IMR-90 (cell line): ENCODE results near the gene GNG7. TPM values are rescaled to one million over a fixed set of nuclear protein-coding genes. Genes with fewer than 3 reads are reported as not detected.

Source experiments
- ATAC-seq: fragments of 200-7000 bp; cut with Tn5 transposase; 2 replicates; pipeline ENCODE4 v1.9.1; 2020; ENCODE audit warnings: low read depth, mild to moderate bottlenecking, moderate library complexity
- BruUV-seq: library from RNA; stranded (reverse); fragments of 400-500 nt; replicated peaks from 2 replicates; lab custom pipeline; 2021; lab: Mats Ljungman, UMichigan
- CTCF ChIA-PET: fragments of 300-600 bp; formaldehyde crosslinking; extraction: SDS; loops from one replicate; lab custom pipeline; 2021; ENCODE audit warnings: antibody characterized with exemption; lab: Yijun Ruan, JAX
- POLR2A ChIA-PET: fragments of 300-600 bp; sonication (Branson Sonifier 250); formaldehyde crosslinking; loops from one replicate; lab custom pipeline; 2022; ENCODE audit warnings: antibody characterized with exemption; ENCODE audit not compliant: unreplicated experiment; lab: Charles Lee
- DNase-seq: peaks from one replicate; pipeline ENCODE4 v3.0.0; 2013
- H2AFZ ChIP-seq: replicated peaks from 2 replicates; pipeline ENCODE3; 2013; ENCODE audit warnings: low read length, mild to moderate bottlenecking; ENCODE audit not compliant: poor library complexity
- H2AK5ac ChIP-seq: 2 replicates; pipeline ENCODE4 v1.6.1; 2013; ENCODE audit warnings: low read depth, low read length, inconsistent platforms
- H2AK9ac ChIP-seq: replicated peaks from 2 replicates; pipeline ENCODE3; 2013; ENCODE audit warnings: mild to moderate bottlenecking, low read depth, low read length, moderate library complexity; ENCODE audit not compliant: poor library complexity
- H2BK120ac ChIP-seq: 2 replicates; pipeline ENCODE4 v1.6.1; 2013; ENCODE audit warnings: low read depth, low read length, inconsistent platforms
- H2BK15ac ChIP-seq: 3 replicates; pipeline ENCODE4 v1.6.1; 2013; ENCODE audit warnings: low read depth, low read length, inconsistent platforms
- H2BK20ac ChIP-seq: 2 replicates; pipeline ENCODE4 v1.6.1; 2013; ENCODE audit warnings: low read depth, mild to moderate bottlenecking, inconsistent platforms, low read length, moderate library complexity
- H2BK5ac ChIP-seq: 2 replicates; pipeline ENCODE4 v1.6.1; 2013; ENCODE audit warnings: mild to moderate bottlenecking, low read depth, low read length, inconsistent platforms; ENCODE audit not compliant: poor library complexity, severe bottlenecking
- H3K14ac ChIP-seq: replicated peaks from 2 replicates; pipeline ENCODE4 v1.6.1; 2013; ENCODE audit warnings: low read depth, low read length, inconsistent platforms
- H3K18ac ChIP-seq: 2 replicates; pipeline ENCODE4 v1.6.1; 2013; ENCODE audit warnings: low read depth, low read length, control low read depth
- H3K23ac ChIP-seq: 2 replicates; pipeline ENCODE4 v1.6.1; 2013; ENCODE audit warnings: low read depth, low read length, inconsistent platforms
- H3K27ac ChIP-seq: 2 replicates; pipeline ENCODE4 v1.5.1; 2013; ENCODE audit warnings: mild to moderate bottlenecking, control low read depth, low read length; ENCODE audit not compliant: insufficient read depth
- H3K27me3 ChIP-seq: 2 replicates; pipeline ENCODE4 v1.6.1; 2013; ENCODE audit warnings: low read length; ENCODE audit not compliant: control insufficient read depth, insufficient read depth
- H3K36me3 ChIP-seq: 2 replicates; pipeline ENCODE4 v1.6.1; 2013; ENCODE audit warnings: low read length, mixed read lengths; ENCODE audit not compliant: control insufficient read depth, insufficient read depth
- H3K4ac ChIP-seq: 2 replicates; pipeline ENCODE4 v1.6.1; 2013; ENCODE audit warnings: low read depth, low read length, inconsistent platforms
- H3K4me1 ChIP-seq: 2 replicates; pipeline ENCODE4 v1.6.1; 2013; ENCODE audit warnings: low read length, mixed read lengths; ENCODE audit not compliant: control insufficient read depth, insufficient read depth
- H3K4me2 ChIP-seq: 2 replicates; pipeline ENCODE4 v1.6.1; 2013; ENCODE audit warnings: low read depth, mild to moderate bottlenecking, control low read depth, low read length, moderate library complexity
- H3K4me3 ChIP-seq: 2 replicates; pipeline ENCODE4 v1.5.1; 2013; ENCODE audit warnings: low read depth, mild to moderate bottlenecking, control low read depth, low read length, moderate library complexity; ENCODE audit not compliant: insufficient read depth
- H3K56ac ChIP-seq: 2 replicates; pipeline ENCODE4 v1.6.1; 2013; ENCODE audit warnings: low read length, inconsistent platforms; ENCODE audit not compliant: insufficient read depth; ENCODE audit errors: extremely low read depth
- H3K79me1 ChIP-seq, 2 experiments: 2 replicates each; pipeline ENCODE4 v1.6.1; 2013; ENCODE audit warnings: low read length in 2 of 2, inconsistent platforms in 1 of 2, low read depth in 1 of 2
- H3K9ac ChIP-seq: 2 replicates; pipeline ENCODE4 v1.6.1; 2013; ENCODE audit warnings: low read depth, low read length, control low read depth
- H3K9me1 ChIP-seq: 2 replicates; pipeline ENCODE4 v1.6.1; 2013; ENCODE audit warnings: low read length, inconsistent platforms; ENCODE audit not compliant: insufficient read depth
- H3K9me3 ChIP-seq: 2 replicates; pipeline ENCODE4 v1.6.1; 2013; ENCODE audit warnings: low read length; ENCODE audit not compliant: control insufficient read depth, insufficient read depth
- H4K20me1 ChIP-seq: 2 replicates; pipeline ENCODE4 v1.6.1; 2013; ENCODE audit warnings: low read length, inconsistent platforms; ENCODE audit not compliant: insufficient read depth
- H4K5ac ChIP-seq: 2 replicates; pipeline ENCODE4 v1.6.1; 2013; ENCODE audit warnings: mild to moderate bottlenecking, low read depth, low read length, control low read depth
- H4K8ac ChIP-seq, 2 experiments: 2 replicates each; pipeline ENCODE4 v1.6.1; 2013; ENCODE audit warnings: low read depth in 2 of 2, low read length in 2 of 2, control low read depth in 1 of 2, inconsistent platforms in 1 of 2
- H4K91ac ChIP-seq: 2 replicates; pipeline ENCODE4 v1.6.1; 2013; ENCODE audit warnings: low read depth, low read length, inconsistent platforms; ENCODE audit not compliant: insufficient read depth
- BHLHE40 ChIP-seq: fragments of 150-350 bp; IDR thresholded peaks from 2 replicates; pipeline ENCODE4 v1.6.1; 2016; ENCODE audit warnings: mild to moderate bottlenecking, low read depth, low read length
- CEBPB ChIP-seq: IDR thresholded peaks from 2 replicates; pipeline ENCODE4 v1.6.1; 2012; ENCODE audit warnings: low read depth, low read length, improper control_type of control experiment
- CHD1 ChIP-seq: IDR thresholded peaks from 2 replicates; pipeline ENCODE4 v1.6.1; 2012; ENCODE audit warnings: low read depth, low read length, improper control_type of control experiment
- ELK1 ChIP-seq: fragments of 150-350 bp; IDR thresholded peaks from 2 replicates; pipeline ENCODE4 v1.6.1; 2016; ENCODE audit warnings: low read depth, mild to moderate bottlenecking, low read length, moderate library complexity, borderline replicate concordance
- FOS ChIP-seq: fragments of 150-350 bp; IDR thresholded peaks from 2 replicates; pipeline ENCODE4 v1.6.1; 2016; ENCODE audit warnings: low read depth, low read length
- MAFK ChIP-seq: IDR thresholded peaks from 2 replicates; pipeline ENCODE4 v1.6.1; 2012; ENCODE audit warnings: low read depth, low read length, improper control_type of control experiment
- MAZ ChIP-seq: IDR thresholded peaks from 2 replicates; pipeline ENCODE4 v1.6.1; 2012; ENCODE audit warnings: low read depth, mild to moderate bottlenecking, low read length, improper control_type of control experiment, moderate library complexity, borderline replicate concordance
- MXI1 ChIP-seq: IDR thresholded peaks from 2 replicates; pipeline ENCODE4 v1.6.1; 2012; ENCODE audit warnings: low read depth, mild to moderate bottlenecking, low read length, moderate library complexity, borderline replicate concordance
- NFE2L2 ChIP-seq: fragments of 150-350 bp; IDR thresholded peaks from 2 replicates; pipeline ENCODE4 v1.6.1; 2016; ENCODE audit warnings: low read depth, mild to moderate bottlenecking, low read length
- POLR2A ChIP-seq: IDR thresholded peaks from 2 replicates; pipeline ENCODE4 v1.6.1; 2012; ENCODE audit warnings: mild to moderate bottlenecking, low read depth, low read length
- RAD21 ChIP-seq: IDR thresholded peaks from 2 replicates; pipeline ENCODE4 v1.6.1; 2012; ENCODE audit warnings: low read length, improper control_type of control experiment
- RCOR1 ChIP-seq: IDR thresholded peaks from 2 replicates; pipeline ENCODE4 v1.6.1; 2012; ENCODE audit warnings: mild to moderate bottlenecking, low read length, improper control_type of control experiment; ENCODE audit not compliant: insufficient replicate concordance
- RFX5 ChIP-seq: IDR thresholded peaks from 2 replicates; pipeline ENCODE4 v1.8.0; 2012; ENCODE audit warnings: low read depth, mild to moderate bottlenecking, low read length, moderate library complexity
- SMC3 ChIP-seq: fragments of 150-350 bp; IDR thresholded peaks from 2 replicates; pipeline ENCODE4 v1.6.1; 2016; ENCODE audit warnings: low read depth, mild to moderate bottlenecking, antibody characterized with exemption, low read length, moderate library complexity
- USF2 ChIP-seq: fragments of 150-350 bp; IDR thresholded peaks from 2 replicates; pipeline ENCODE4 v1.6.1; 2017; ENCODE audit warnings: mild to moderate bottlenecking, antibody characterized with exemption, low read length, low read depth
- WGBS, 2 experiments: methylation state at CpG; one replicate each; pipeline versions ENCODE4 v1.1.5 to v1.1.7; 2013; ENCODE audit warnings: missing lambda C conversion rate in 2 of 2; ENCODE audit not compliant: insufficient read length in 1 of 2; ENCODE audit errors: extremely low coverage in 2 of 2; 5-methylcytosine and 5-hydroxymethylcytosine counted together
- dilution Hi-C: fragments of 300-500 bp; cut with HindIII; formaldehyde crosslinking; loops from one replicate; pipeline ENCODE4 v1.14.3; 2018; ENCODE audit warnings: low sequenced_read_pairs; ENCODE audit not compliant: unreplicated experiment
- in situ Hi-C: fragments of 300-500 bp; cut with MboI; formaldehyde crosslinking; loops from 3 replicates; pipeline ENCODE4 v1.14.3; 2019; ENCODE audit warnings: low sequenced_read_pairs, inconsistent platforms, mixed read lengths
- intact Hi-C: fragments of 100-400 bp; cut with micrococcal nuclease; formaldehyde crosslinking; loops from 2 replicates; pipeline ENCODE4 v1.10.0; 2022
- polyA plus RNA-seq, 3 experiments: library from polyadenylated mRNA; depleted of rRNA; stranded (reverse); fragments of >200 nt; gene quantifications; 2 replicates each; pipeline ENCODE4 v1.2.3, GENCODE V29; 2012; ENCODE audit warnings: low replicate concordance in 1 of 3
- total RNA-seq: library from RNA; depleted of rRNA; stranded (reverse); fragments of >200 nt; gene quantifications from 2 replicates; pipeline ENCODE4 v1.2.3, GENCODE V29; 2012
- TF ChIP-seq, protein P1 (sequence below): conservative IDR thresholded peaks from 2 replicates; pipeline ENCODE4 v1.5.1; 2012; ENCODE audit warnings: mild to moderate bottlenecking, low read depth, low read length, improper control_type of control experiment

GNG7 gene
- total and polyA plus RNA-seq, 2 of the 4 experiments (the other 2 are of a cell fraction): under 0.01 to 0.21 TPM

DNA sequence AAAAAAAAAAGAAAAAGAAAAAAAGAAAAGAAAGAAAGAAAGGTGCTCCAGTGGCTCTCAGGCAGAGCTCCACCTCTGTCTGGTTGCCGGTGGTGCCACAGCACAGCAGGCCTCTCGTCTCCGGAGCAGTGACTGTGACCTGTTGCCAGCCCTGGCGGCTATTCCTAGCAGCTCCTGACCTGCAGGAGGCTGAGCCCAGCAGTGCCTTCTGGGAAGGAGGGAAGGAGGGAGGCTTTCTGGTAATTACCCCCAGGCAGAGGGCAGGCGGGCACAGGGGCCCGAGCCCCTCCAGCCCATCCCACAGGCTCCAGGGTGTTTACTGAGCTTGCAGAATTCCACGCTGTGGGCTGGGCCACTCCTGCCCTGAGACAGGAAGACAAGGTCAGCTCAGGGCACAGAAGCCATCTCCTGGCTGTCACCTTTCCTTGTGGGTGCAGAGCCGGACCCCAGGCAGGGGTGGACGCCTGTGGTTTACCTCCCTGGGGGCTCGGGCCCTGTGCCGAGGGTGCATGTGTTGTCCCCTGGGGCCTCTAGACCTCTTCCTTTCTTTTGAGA is 77.9 kb downstream of the GNG7 start:
- Histone ChIP-seq H2BK20ac (no peak overlapping the region), H3K56ac (no peak overlapping the region), H2AK9ac (no peak overlapping the region), H3K4ac (no peak overlapping the region), H3K14ac (no peak overlapping the region), H3K36me3 (no peaks in the 10 kb centered on the region), H3K9me1 (peaks cover 3% of the 10 kb centered on the region; the same call in 1 of the 2 replicates), H2BK5ac (no peak overlapping the region), H3K9me3 (0 out of 2 replicates have a peak, but pooled peaks cover 1% of the 10 kb centered on the region), H4K91ac (no peak overlapping the region), H3K9ac (no peak overlapping the region), H2AK5ac (no peak overlapping the region), H3K27ac (no peak overlapping the region), H3K4me3 (no peak overlapping the region), H3K79me1 (no peaks in the 10 kb centered on the region), H2BK15ac (no peak overlapping the region), H3K4me1 (peaks cover 12% of the 10 kb centered on the region), H4K8ac (no peak overlapping the region), H3K4me2 (no peak overlapping the region), H2BK120ac (no peak overlapping the region), H3K18ac (no peak overlapping the region), H4K20me1 (0 out of 2 replicates have a peak, but pooled peaks cover 3% of the 10 kb centered on the region), H3K23ac (no peak overlapping the region), H4K5ac (no peak overlapping the region), H2AFZ (no peak overlapping the region), H3K27me3 (peaks cover 2% of the 10 kb centered on the region; the same call in 1 of the 2 replicates)
- dilution Hi-C loops: no loop called here
- intact Hi-C loops: no loop called here
- WGBS, 2 experiments: 55% methylated on average over 6 of the region's 11 CpGs; no CpG with 5 or more reads in 1 of the 2 experiments
- no TSS peak for BruUV-seq
- ChIA-PET CTCF (interaction anchor here (0.6 kb wide), 1 partner anchor 818 kb away, joined by 6 read pairs; no protein-coding TSS in a partner anchor), POLR2A (no interaction called here)
- in situ Hi-C loops: no loop called here
- ATAC-seq: no peak
- no peak for DNase-seq
- TF ChIP-seq, protein P1, sequence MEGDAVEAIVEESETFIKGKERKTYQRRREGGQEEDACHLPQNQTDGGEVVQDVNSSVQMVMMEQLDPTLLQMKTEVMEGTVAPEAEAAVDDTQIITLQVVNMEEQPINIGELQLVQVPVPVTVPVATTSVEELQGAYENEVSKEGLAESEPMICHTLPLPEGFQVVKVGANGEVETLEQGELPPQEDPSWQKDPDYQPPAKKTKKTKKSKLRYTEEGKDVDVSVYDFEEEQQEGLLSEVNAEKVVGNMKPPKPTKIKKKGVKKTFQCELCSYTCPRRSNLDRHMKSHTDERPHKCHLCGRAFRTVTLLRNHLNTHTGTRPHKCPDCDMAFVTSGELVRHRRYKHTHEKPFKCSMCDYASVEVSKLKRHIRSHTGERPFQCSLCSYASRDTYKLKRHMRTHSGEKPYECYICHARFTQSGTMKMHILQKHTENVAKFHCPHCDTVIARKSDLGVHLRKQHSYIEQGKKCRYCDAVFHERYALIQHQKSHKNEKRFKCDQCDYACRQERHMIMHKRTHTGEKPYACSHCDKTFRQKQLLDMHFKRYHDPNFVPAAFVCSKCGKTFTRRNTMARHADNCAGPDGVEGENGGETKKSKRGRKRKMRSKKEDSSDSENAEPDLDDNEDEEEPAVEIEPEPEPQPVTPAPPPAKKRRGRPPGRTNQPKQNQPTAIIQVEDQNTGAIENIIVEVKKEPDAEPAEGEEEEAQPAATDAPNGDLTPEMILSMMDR: no peak
- TF ChIP-seq CEBPB (no peak), FOS (no peak), USF2 (no peak), SMC3 (no peak), MAZ (no peak), RAD21 (no peak), MXI1 (no peak), NFE2L2 (no peak), RCOR1 (no peak), POLR2A (no peak), CHD1 (no peak), RFX5 (no peak), ELK1 (no peak), BHLHE40 (no peak), MAFK (no peak)
